ENCODE measurements around the gene CEP20.

CEP20 gene

GRCh38 chr16:15879255-15879811 lies 9.1 kb downstream of the CEP20 start:
- Histone ChIP-seq H3K4me2 (ENCODE audit: low read depth, low read length, poor library complexity, severe bottlenecking) (no peak overlapping the region), H3K36me3 (ENCODE audit: insufficient read depth, low read length) (no peaks in the 10 kb centered on the region; the same call in 1 of the 2 replicates)
- TF ChIP-seq CTCF (conservative IDR thresholded peaks at IDR 0.05; ENCODE audit: low read length) = no peak
- no peak for TF ChIP-seq EZH2phosphoT487 (IDR thresholded peaks at IDR 0.05; ENCODE audit: borderline replicate concordance)

GRCh38 chr16:15876503-15876902 lies 11.9 kb downstream of the CEP20 start:
- Histone ChIP-seq H3K4me1 (ENCODE audit: insufficient read depth, low read length, poor library complexity, severe bottlenecking) (peaks cover 10% of the 10 kb centered on the region), H3K4me2 (ENCODE audit: low read depth, low read length, poor library complexity, severe bottlenecking) (no peak overlapping the region), H3K79me2 (ENCODE audit: insufficient read depth, low read length) (peaks cover 22% of the 10 kb centered on the region; the same call in 1 of the 2 replicates), H3F3A (ENCODE audit: low read depth) (no peaks in the 10 kb centered on the region), H3K36me3 (ENCODE audit: insufficient read depth, low read length) (peaks cover under 1% of the 10 kb centered on the region; the same call in 1 of the 2 replicates), H3K27me3 (ENCODE audit: insufficient read depth, low read length, poor library complexity, severe bottlenecking) (no peaks in the 10 kb centered on the region), H3K9me2 (replicated peaks; ENCODE audit: low read depth, low read length) (no peaks in the 10 kb centered on the region), H4K20me1 (ENCODE audit: insufficient read depth, low read length, poor library complexity, severe bottlenecking) (peaks cover 4% of the 10 kb centered on the region), H3K9me3 (ENCODE audit: insufficient read depth, low read depth, low read length) (no peaks in the 10 kb centered on the region), H3K4me3 (ENCODE audit: low read length, poor library complexity, severe bottlenecking) (no peak overlapping the region), H3K9ac (ENCODE audit: low read depth, low read length, poor library complexity, severe bottlenecking) (no peak overlapping the region), H2AFZ (ENCODE audit: low read length) (no peak overlapping the region)
- TF ChIP-seq EZH2phosphoT487 (IDR thresholded peaks at IDR 0.05; ENCODE audit: borderline replicate concordance) (no peak), CTCF (conservative IDR thresholded peaks at IDR 0.05; ENCODE audit: low read length) (no peak)

More at GRCh38 chr16:15879255-15879811, 9.1 kb downstream of the CEP20 start:
- Histone ChIP-seq H2AFZ (ENCODE audit: low read length) (no peak overlapping the region), H3K79me2 (ENCODE audit: insufficient read depth, low read length) (peaks cover 41% of the 10 kb centered on the region; the same call in 1 of the 2 replicates), H3K27me3 (ENCODE audit: insufficient read depth, low read length, poor library complexity, severe bottlenecking) (no peaks in the 10 kb centered on the region), H3K4me1 (ENCODE audit: insufficient read depth, low read length, poor library complexity, severe bottlenecking) (peaks cover 10% of the 10 kb centered on the region), H3K9me3 (ENCODE audit: insufficient read depth, low read depth, low read length) (no peaks in the 10 kb centered on the region), H3K4me3 (ENCODE audit: low read length, poor library complexity, severe bottlenecking) (no peak overlapping the region), H3K9ac (ENCODE audit: low read depth, low read length, poor library complexity, severe bottlenecking) (no peak overlapping the region), H4K20me1 (ENCODE audit: insufficient read depth, low read length, poor library complexity, severe bottlenecking) (peaks cover 4% of the 10 kb centered on the region), H3F3A (ENCODE audit: low read depth) (no peaks in the 10 kb centered on the region), H3K9me2 (replicated peaks; ENCODE audit: low read depth, low read length) (no peaks in the 10 kb centered on the region)

- Histone ChIP-seq H3K9ac (ENCODE audit: low read depth, low read length, poor library complexity, severe bottlenecking) (no peak overlapping the region), H3K36me3 (ENCODE audit: insufficient read depth, low read length) (peaks cover 3% of the 10 kb centered on the region; the same call in 1 of the 2 replicates)
These were observed 13.6 kb downstream of the CEP20 start for GRCh38 chr16:15874745-15875314.

More at GRCh38 chr16:15874745-15875314, 13.6 kb downstream of the CEP20 start:
- Histone ChIP-seq H3K4me1 (ENCODE audit: insufficient read depth, low read length, poor library complexity, severe bottlenecking) (peaks cover 5% of the 10 kb centered on the region), H4K20me1 (ENCODE audit: insufficient read depth, low read length, poor library complexity, severe bottlenecking) (no peaks in the 10 kb centered on the region), H3K9me2 (replicated peaks; ENCODE audit: low read depth, low read length) (no peaks in the 10 kb centered on the region), H3K27me3 (ENCODE audit: insufficient read depth, low read length, poor library complexity, severe bottlenecking) (no peaks in the 10 kb centered on the region), H2AFZ (ENCODE audit: low read length) (no peak overlapping the region), H3K4me2 (ENCODE audit: low read depth, low read length, poor library complexity, severe bottlenecking) (no peak overlapping the region), H3K4me3 (ENCODE audit: low read length, poor library complexity, severe bottlenecking) (no peak overlapping the region), H3K9me3 (ENCODE audit: insufficient read depth, low read depth, low read length) (no peaks in the 10 kb centered on the region), H3K79me2 (ENCODE audit: insufficient read depth, low read length) (peaks cover 6% of the 10 kb centered on the region; the same call in 1 of the 2 replicates), H3F3A (ENCODE audit: low read depth) (no peaks in the 10 kb centered on the region)
- TF ChIP-seq CTCF (conservative IDR thresholded peaks at IDR 0.05; ENCODE audit: low read length) = peak; percentile 60
- no peak for TF ChIP-seq EZH2phosphoT487 (IDR thresholded peaks at IDR 0.05; ENCODE audit: borderline replicate concordance)

Data from Loucy (cell line).